H1 (cell line): ENCODE data around the gene IL17D. TPM values are rescaled to one million over a fixed set of nuclear protein-coding genes. Genes with fewer than 3 reads are reported as not detected.

Experiments
- BCL11A ChIP-seq, 2 experiments: IDR thresholded peaks; one replicate each; pipeline ENCODE4 v1.6.1; 2011; ENCODE audit warnings: low read depth in 2 of 2, low read length in 2 of 2, mild to moderate bottlenecking in 2 of 2
- EP300 ChIP-seq, 2 experiments: IDR thresholded peaks; 1 replicate in 1 of 2; 2 replicates in 1 of 2; pipeline ENCODE4 v1.6.1; 2011 to 2012; ENCODE audit warnings: low read depth in 2 of 2, low read length in 2 of 2, mild to moderate bottlenecking in 2 of 2, borderline replicate concordance in 1 of 2, inconsistent platforms in 1 of 2, moderate library complexity in 1 of 2
- polyA plus RNA-seq, 7 experiments: library from polyadenylated mRNA; depleted of rRNA in 3 of 7; stranded (reverse) in 5 of 7; unstranded in 2 of 7; fragments of >200 nt in 5 of 7; fragments of 200-250 nt in 2 of 7; gene quantifications; 1 replicate in 5 of 7; 2 replicates in 1 of 7; 4 replicates in 1 of 7; pipeline versions ENCODE4 v1.2.1 to v1.2.3, GENCODE V29; 2011 to 2013; ENCODE audit warnings: missing spikeins in 2 of 7, mixed read lengths in 2 of 7
- total RNA-seq: library from RNA; stranded (reverse); fragmentation: NEBNext Ultra II Directional; extraction: Animal tissue kit (Norgen Biotek cat#: 25700); gene quantifications from 2 replicates; pipeline ENCODE4 v1.2.1, GENCODE V29; 2021

The IL17D gene
- total and polyA plus RNA-seq, 2 of the 8 experiments (the other 6 are each of a cell fraction or from before 2014, with no cell fraction given) = 0.56 to 0.59 TPM

DNA sequence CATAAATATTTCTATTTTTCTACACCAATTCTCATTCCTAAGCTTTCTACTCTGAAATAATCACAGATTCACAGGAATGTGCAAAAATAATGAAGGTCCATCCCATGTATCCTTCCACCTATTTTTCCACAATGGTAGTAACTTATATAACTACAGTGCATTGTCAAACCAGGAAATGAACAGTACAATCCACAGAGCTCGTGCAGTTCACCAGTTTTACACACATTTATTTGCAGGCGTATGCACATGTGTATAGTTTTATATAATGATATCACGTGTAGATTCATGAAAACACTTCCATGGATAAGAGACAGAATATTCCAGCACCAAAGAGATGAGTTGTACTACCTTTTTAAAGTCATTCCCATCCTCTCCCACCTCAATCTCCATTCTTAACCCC, 57.4 kb downstream of the IL17D start (continued):
- no peak for TF ChIP-seq EP300 (IDR thresholded peaks at IDR 0.05; ENCODE audit: borderline replicate concordance in 1 of 2, low read depth in 2 of 2, low read length in 2 of 2)
- no peak for TF ChIP-seq BCL11A (IDR thresholded peaks at IDR 0.05; ENCODE audit: low read depth in 2 of 2, low read length in 2 of 2)
